Raji (cell line): ENCODE results near the gene POPDC2.

ENCODE experiments used
- POLR2A ChIP-seq: IDR thresholded peaks from 2 replicates; pipeline ENCODE4 v1.6.1; 2011; ENCODE audit warnings: low read depth, low read length, control low read depth; ENCODE audit not compliant: insufficient read depth

POPDC2 gene

GRCh38 chr3:119660474-119661440 lies at the start of gene POPDC2:
POPDC2 (minus strand) TSS chr3:119660589; CDS start chr3:119660423, 166 bp downstream.
- TF ChIP-seq POLR2A: no peak

- TF ChIP-seq POLR2A: no peak
Observed at GRCh38 chr3:119703820-119704531, 43.6 kb upstream of the POPDC2 start.

GRCh38 chr3:119702530-119703527 lies 42.4 kb upstream of the POPDC2 start, which contains the start of gene CFAP91:
CFAP91 (plus strand) TSS chr3:119703022; CDS start chr3:119703099, 77 bp downstream.
- TF ChIP-seq POLR2A: no peak

GRCh38 chr3:119700920-119701734 lies 40.7 kb upstream of the POPDC2 start:
- no peak for TF ChIP-seq POLR2A

GRCh38 chr3:119700269-119700919 lies 40.0 kb upstream of the POPDC2 start:
- TF ChIP-seq POLR2A: no peak

- no peak for TF ChIP-seq POLR2A
Observed at GRCh38 chr3:119697394-119697793, 37.0 kb upstream of the POPDC2 start.

- TF ChIP-seq POLR2A: no peak
Observed at GRCh38 chr3:119695480-119695879, 35.1 kb upstream of the POPDC2 start.

GRCh38 chr3:119690043-119690656 lies 29.8 kb upstream of the POPDC2 start:
- no peak for TF ChIP-seq POLR2A

GRCh38 chr3:119683421-119683820 lies 23.0 kb upstream of the POPDC2 start:
- TF ChIP-seq POLR2A: no peak

- no peak for TF ChIP-seq POLR2A
Observed at GRCh38 chr3:119681279-119681678, 20.9 kb upstream of the POPDC2 start.

- TF ChIP-seq POLR2A: no peak
Observed at GRCh38 chr3:119679874-119680273, 19.5 kb upstream of the POPDC2 start.

- no peak for TF ChIP-seq POLR2A
Observed at GRCh38 chr3:119677641-119677934, 17.2 kb upstream of the POPDC2 start.
